DOHH2 (cell line): Measurements from ENCODE around the gene MAP1LC3B2.

Experiments used
- EZH2phosphoT487 ChIP-seq: fragments of 200-600 bp; sonication (generic); IDR thresholded peaks from 2 replicates; pipeline ENCODE4 v1.6.1; 2017; ENCODE audit warnings: borderline replicate concordance, mild to moderate bottlenecking, antibody characterized with exemption, low read length, moderate library complexity, mixed read lengths
- TF ChIP-seq, protein P1 (sequence below): fragments of 200-600 bp; sonication (generic); IDR thresholded peaks from one replicate; pipeline ENCODE4 v1.5.1; 2014; ENCODE audit warnings: antibody characterized with exemption, mild to moderate bottlenecking, low read depth, low read length; ENCODE audit not compliant: poor library complexity, severe bottlenecking

DNA sequence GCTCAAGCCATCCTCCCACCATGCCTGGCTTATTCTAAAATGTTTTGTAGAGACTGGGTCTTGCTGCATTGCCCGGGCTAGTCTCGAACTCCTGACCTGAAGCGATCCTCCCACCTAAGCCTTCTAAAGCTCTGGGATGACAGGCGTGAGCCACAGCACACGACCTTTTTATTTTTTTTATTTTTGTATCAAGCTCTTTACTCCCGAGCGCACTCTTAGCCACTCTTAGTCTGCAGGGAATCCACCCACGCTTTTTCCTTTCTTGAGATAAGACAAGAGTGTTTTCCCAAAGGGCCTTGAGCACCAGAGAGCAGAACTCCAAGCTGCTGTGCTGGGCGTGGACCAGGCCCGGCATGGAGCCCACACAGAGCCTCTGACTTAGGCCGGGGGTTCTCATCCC, 23.4 kb downstream of the MAP1LC3B2 start:
- TF ChIP-seq, protein P1, sequence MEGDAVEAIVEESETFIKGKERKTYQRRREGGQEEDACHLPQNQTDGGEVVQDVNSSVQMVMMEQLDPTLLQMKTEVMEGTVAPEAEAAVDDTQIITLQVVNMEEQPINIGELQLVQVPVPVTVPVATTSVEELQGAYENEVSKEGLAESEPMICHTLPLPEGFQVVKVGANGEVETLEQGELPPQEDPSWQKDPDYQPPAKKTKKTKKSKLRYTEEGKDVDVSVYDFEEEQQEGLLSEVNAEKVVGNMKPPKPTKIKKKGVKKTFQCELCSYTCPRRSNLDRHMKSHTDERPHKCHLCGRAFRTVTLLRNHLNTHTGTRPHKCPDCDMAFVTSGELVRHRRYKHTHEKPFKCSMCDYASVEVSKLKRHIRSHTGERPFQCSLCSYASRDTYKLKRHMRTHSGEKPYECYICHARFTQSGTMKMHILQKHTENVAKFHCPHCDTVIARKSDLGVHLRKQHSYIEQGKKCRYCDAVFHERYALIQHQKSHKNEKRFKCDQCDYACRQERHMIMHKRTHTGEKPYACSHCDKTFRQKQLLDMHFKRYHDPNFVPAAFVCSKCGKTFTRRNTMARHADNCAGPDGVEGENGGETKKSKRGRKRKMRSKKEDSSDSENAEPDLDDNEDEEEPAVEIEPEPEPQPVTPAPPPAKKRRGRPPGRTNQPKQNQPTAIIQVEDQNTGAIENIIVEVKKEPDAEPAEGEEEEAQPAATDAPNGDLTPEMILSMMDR = no peak
- no peak for TF ChIP-seq EZH2phosphoT487
